KOPT-K1 (cell line): ENCODE measurements around the gene PCNT.
"Not testable (repeated sequence)": the region's sequence is repeated elsewhere in the genome, so short reads cannot be mapped to it uniquely, and the experiment has no call there.

Source experiments
- H3K27ac ChIP-seq: fragments of 200-600 bp; sonication (generic); 2 replicates; pipeline ENCODE4 v1.5.1; 2016; ENCODE audit warnings: antibody characterized with exemption, mild to moderate bottlenecking, low read depth, low read length; ENCODE audit not compliant: poor library complexity, severe bottlenecking
- H3K36me3 ChIP-seq: fragments of 200-600 bp; sonication (generic); 2 replicates; pipeline ENCODE4 v1.5.1; 2017; ENCODE audit warnings: antibody characterized with exemption, mild to moderate bottlenecking, low read length, moderate library complexity; ENCODE audit not compliant: insufficient read depth
- H3K9me3 ChIP-seq: fragments of 200-600 bp; sonication (generic); 2 replicates; pipeline ENCODE4 v1.5.1; 2017; ENCODE audit warnings: antibody characterized with exemption, low read length, mild to moderate bottlenecking; ENCODE audit not compliant: insufficient read depth, poor library complexity, severe bottlenecking

The PCNT gene

GRCh38 chr21:46388896-46389295 lies 64.9 kb downstream of the PCNT start:
- Histone ChIP-seq H3K9me3 (no peaks in the 10 kb centered on the region), H3K27ac (no peak overlapping the region), H3K36me3 (peaks cover 87% of the 10 kb centered on the region)

- peaks cover 81% of the 10 kb centered on the region for H3K36me3 ChIP-seq
- no peaks in the 10 kb centered on the region for H3K9me3 ChIP-seq
- H3K27ac ChIP-seq: no peak overlapping the region
These were observed 66.9 kb downstream of the PCNT start for GRCh38 chr21:46390603-46391545.

DNA sequence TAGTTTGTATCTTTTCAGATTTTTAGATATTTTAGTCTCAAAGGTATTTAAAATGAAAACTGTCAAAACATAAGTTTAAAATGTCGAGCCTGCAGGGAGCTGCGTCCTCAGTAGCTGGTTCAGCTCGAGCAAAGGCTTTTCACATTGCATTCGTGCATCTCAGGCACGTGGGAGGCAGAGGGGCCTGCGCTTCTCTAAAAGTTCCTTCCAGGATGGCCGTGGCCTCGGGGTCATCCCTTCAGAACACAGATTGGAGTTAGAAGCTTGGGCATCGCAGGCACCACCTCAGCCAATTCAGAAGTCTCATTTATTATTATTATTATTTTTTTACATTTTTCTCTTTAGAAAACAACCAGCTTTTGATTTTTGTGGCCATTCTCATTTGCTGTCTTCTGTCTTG lies 67.8 kb downstream of the PCNT start:
- H3K36me3 ChIP-seq: peaks cover 76% of the 10 kb centered on the region

DNA sequence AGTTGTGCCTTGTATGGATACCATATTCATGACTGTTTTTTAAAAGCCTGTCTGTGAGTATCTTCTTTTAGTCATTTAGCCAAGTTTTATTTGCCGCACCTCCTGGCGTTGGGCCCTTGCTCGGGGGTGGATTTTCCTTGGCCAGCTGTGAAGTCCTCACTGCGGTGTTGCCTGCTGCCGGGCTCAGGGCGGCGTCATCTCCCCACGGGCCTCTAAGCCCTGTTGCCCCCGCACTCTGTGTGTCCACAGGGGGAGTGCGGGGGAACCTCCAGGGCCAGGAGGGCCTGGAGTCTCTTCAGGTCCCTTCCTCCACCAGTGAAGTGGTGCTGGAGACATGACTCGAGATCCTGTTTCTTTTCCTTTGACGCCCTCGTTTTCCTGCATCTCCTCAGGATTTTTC lies 69.0 kb downstream of the PCNT start:
- Histone ChIP-seq H3K27ac (no peak overlapping the region), H3K36me3 (peaks cover 78% of the 10 kb centered on the region), H3K9me3 (no peaks in the 10 kb centered on the region)

More for the DNA sequence above, 67.8 kb downstream of the PCNT start:
- Histone ChIP-seq H3K9me3 (no peaks in the 10 kb centered on the region), H3K27ac (no peak overlapping the region)

DNA sequence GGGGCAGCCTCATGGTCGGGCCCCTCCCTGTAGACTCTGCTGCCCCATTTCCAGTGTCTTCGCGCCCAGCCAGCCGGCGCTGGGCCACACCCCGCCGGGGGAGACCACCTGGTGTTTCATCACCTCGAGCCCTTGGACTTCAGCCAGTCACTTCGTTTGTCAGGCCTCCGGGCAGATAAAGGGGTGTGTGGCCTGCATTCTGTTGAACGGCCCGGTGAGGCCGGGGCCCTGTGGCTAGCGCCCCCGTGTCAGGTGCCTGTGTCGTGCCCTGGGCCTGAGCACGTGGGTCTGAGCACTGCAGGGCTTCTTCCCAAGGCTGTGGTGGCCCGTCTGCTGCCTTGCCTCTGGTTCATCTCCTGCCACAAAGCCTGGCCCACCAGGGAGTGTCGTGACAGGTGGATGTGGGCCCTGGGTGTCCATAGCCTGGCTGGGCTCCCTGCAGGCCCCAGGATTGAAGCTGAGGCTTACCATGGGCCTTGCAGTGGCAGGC lies 69.5 kb downstream of the PCNT start:
- Histone ChIP-seq H3K9me3 (no peaks in the 10 kb centered on the region), H3K36me3 (peaks cover 80% of the 10 kb centered on the region), H3K27ac (no peak overlapping the region)

GRCh38 chr21:46393941-46394594 lies 70.1 kb downstream of the PCNT start:
- Histone ChIP-seq H3K36me3 (peaks cover 76% of the 10 kb centered on the region), H3K27ac (no peak overlapping the region), H3K9me3 (no peaks in the 10 kb centered on the region)

DNA sequence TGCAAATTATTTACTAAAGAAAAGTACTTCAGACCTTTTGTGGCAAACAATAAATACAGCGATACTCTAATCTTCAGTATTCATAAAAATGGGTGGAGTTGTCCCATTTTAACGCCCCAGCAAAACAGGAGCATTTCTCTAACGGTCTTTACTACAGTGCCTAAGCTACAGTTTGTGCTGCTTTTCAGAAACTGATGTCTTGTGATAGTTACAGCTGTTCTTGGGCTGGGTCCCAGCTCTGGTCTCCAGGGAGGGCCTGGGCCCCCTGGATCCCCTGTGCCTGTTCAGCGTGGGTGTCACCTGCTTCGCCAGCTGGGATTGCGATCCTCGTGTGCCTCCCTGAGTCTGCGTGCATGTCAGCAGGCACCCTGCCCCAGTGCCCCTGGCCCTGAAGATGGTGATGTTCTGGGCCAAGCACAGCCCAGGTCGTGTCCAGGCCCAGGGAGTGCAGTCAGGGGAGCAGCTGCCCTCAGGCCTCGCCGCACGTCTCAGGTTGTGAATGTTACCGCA lies 70.7 kb downstream of the PCNT start:
- no peaks in the 10 kb centered on the region for H3K9me3 ChIP-seq
- peaks cover 76% of the 10 kb centered on the region for H3K36me3 ChIP-seq
- H3K27ac ChIP-seq: no peak overlapping the region

DNA sequence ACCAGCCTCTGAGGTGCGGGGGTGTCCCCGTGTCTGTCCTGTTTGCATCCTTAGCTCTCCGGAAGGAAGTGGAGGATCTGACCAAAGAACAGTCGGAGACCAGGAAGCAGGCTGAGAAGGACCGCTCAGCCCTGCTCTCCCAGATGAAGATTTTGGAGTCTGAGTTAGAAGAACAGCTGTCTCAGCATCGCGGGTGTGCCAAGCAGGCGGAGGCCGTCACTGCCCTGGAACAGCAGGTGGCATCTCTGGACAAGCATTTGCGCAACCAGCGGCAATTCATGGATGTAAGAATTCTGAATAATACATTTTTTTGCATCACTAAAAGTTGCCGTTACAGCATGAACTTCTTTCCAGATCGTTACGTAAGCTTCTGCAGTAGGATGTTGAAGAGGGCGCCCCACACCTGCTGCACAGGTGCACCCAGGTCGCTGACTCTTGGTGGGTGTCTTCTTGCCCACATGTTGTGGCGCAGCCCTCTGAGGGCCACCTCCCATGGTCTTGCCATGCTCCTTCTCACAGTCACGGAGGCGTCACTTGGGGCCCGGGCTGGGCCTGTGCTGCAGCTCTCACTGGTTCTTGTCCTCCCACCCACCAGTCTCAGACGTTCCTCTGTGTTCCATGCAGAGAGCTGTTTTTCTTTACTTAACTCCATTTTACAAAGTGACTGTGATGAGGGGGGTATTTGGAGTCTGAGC lies 73.4 kb downstream of the PCNT start:
- Histone ChIP-seq H3K9me3 (no peaks in the 10 kb centered on the region), H3K27ac (no peak overlapping the region), H3K36me3 (peaks cover 80% of the 10 kb centered on the region)

- Histone ChIP-seq H3K9me3 (no peaks in the 10 kb centered on the region), H3K27ac (no peak overlapping the region), H3K36me3 (peaks cover 82% of the 10 kb centered on the region)
These were observed 74.0 kb downstream of the PCNT start for GRCh38 chr21:46397993-46398392.

DNA sequence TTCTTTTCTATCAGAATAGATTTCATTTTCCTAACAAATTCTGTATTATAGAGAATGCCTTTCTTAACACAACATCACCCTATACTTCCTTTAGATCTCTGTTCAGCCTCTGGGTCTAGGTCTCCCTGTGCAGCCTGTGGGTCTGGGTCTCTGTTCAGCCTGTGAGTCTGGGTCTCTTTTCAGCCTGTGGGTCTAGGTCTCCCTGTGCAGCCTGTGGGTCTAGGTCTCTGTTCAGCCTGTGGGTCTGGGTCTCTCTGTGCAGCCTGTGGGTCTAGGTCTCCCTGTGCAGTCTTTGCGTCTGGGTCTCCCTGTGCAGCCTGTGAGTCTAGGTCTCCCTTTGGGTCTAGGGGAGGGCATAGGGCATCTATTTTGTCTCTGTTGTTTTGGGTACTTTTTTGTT lies 75.2 kb downstream of the PCNT start:
- Histone ChIP-seq H3K36me3 (peaks cover 80% of the 10 kb centered on the region), H3K9me3 (no peaks in the 10 kb centered on the region), H3K27ac (no peak overlapping the region)

- H3K9me3 ChIP-seq: no peaks in the 10 kb centered on the region
- peaks cover 78% of the 10 kb centered on the region for H3K36me3 ChIP-seq
- no peak overlapping the region for H3K27ac ChIP-seq
These were observed 75.7 kb downstream of the PCNT start for GRCh38 chr21:46399686-46400085.

- no peaks in the 10 kb centered on the region for H3K9me3 ChIP-seq
- no peak overlapping the region for H3K27ac ChIP-seq
- peaks cover 71% of the 10 kb centered on the region for H3K36me3 ChIP-seq
These were observed 77.4 kb downstream of the PCNT start for GRCh38 chr21:46401186-46401910.

DNA sequence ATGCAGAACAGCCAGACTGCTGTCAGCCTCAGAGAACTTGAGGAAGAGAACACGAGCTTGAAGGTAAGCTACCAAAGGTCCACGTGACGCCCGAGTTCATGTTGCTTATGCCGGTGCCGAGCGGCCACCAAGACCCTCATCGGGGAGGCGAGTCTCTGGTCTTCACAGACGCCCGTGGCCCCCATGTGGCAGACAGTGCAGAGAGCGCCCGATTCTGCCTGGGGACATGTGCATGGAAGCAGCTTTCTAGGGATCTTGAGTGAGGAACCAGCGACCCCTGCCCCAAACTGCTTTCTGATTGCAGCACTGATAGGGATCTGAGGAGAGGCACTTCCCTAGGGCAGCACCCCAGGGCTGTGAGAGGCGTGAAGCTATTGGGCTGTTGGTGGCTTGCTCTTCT lies 78.5 kb downstream of the PCNT start:
- Histone ChIP-seq H3K9me3 (no peaks in the 10 kb centered on the region), H3K36me3 (peaks cover 72% of the 10 kb centered on the region), H3K27ac (no peak overlapping the region)

- peaks cover 72% of the 10 kb centered on the region for H3K36me3 ChIP-seq
These were observed 79.4 kb downstream of the PCNT start for GRCh38 chr21:46403234-46403811.

More at GRCh38 chr21:46403234-46403811, 79.4 kb downstream of the PCNT start:
- not testable (repeated sequence) for H3K9me3 ChIP-seq, H3K27ac ChIP-seq
